IMR-90 (cell line): ENCODE results near the gene BEGAIN. TPM values are rescaled to one million over a fixed set of nuclear protein-coding genes. Genes with fewer than 3 reads are reported as not detected.

Source experiments
- ATAC-seq: fragments of 200-7000 bp; cut with Tn5 transposase; 2 replicates; pipeline ENCODE4 v1.9.1; 2020; ENCODE audit warnings: low read depth, mild to moderate bottlenecking, moderate library complexity
- BruUV-seq: library from RNA; stranded (reverse); fragments of 400-500 nt; replicated peaks from 2 replicates; lab custom pipeline; 2021; lab: Mats Ljungman, UMichigan
- CTCF ChIA-PET: fragments of 300-600 bp; formaldehyde crosslinking; extraction: SDS; loops from one replicate; lab custom pipeline; 2021; ENCODE audit warnings: antibody characterized with exemption; lab: Yijun Ruan, JAX
- POLR2A ChIA-PET: fragments of 300-600 bp; sonication (Branson Sonifier 250); formaldehyde crosslinking; loops from one replicate; lab custom pipeline; 2022; ENCODE audit warnings: antibody characterized with exemption; ENCODE audit not compliant: unreplicated experiment; lab: Charles Lee
- DNase-seq: peaks from one replicate; pipeline ENCODE4 v3.0.0; 2013
- H2AFZ ChIP-seq: replicated peaks from 2 replicates; pipeline ENCODE3; 2013; ENCODE audit warnings: low read length, mild to moderate bottlenecking; ENCODE audit not compliant: poor library complexity
- H2AK5ac ChIP-seq: 2 replicates; pipeline ENCODE4 v1.6.1; 2013; ENCODE audit warnings: low read depth, low read length, inconsistent platforms
- H2AK9ac ChIP-seq: replicated peaks from 2 replicates; pipeline ENCODE3; 2013; ENCODE audit warnings: mild to moderate bottlenecking, low read depth, low read length, moderate library complexity; ENCODE audit not compliant: poor library complexity
- H2BK120ac ChIP-seq: 2 replicates; pipeline ENCODE4 v1.6.1; 2013; ENCODE audit warnings: low read depth, low read length, inconsistent platforms
- H2BK15ac ChIP-seq: 3 replicates; pipeline ENCODE4 v1.6.1; 2013; ENCODE audit warnings: low read depth, low read length, inconsistent platforms
- H2BK20ac ChIP-seq: 2 replicates; pipeline ENCODE4 v1.6.1; 2013; ENCODE audit warnings: low read depth, mild to moderate bottlenecking, inconsistent platforms, low read length, moderate library complexity
- H2BK5ac ChIP-seq: 2 replicates; pipeline ENCODE4 v1.6.1; 2013; ENCODE audit warnings: mild to moderate bottlenecking, low read depth, low read length, inconsistent platforms; ENCODE audit not compliant: poor library complexity, severe bottlenecking
- H3K14ac ChIP-seq: replicated peaks from 2 replicates; pipeline ENCODE4 v1.6.1; 2013; ENCODE audit warnings: low read depth, low read length, inconsistent platforms
- H3K18ac ChIP-seq: 2 replicates; pipeline ENCODE4 v1.6.1; 2013; ENCODE audit warnings: low read depth, low read length, control low read depth
- H3K23ac ChIP-seq: 2 replicates; pipeline ENCODE4 v1.6.1; 2013; ENCODE audit warnings: low read depth, low read length, inconsistent platforms
- H3K27ac ChIP-seq: 2 replicates; pipeline ENCODE4 v1.5.1; 2013; ENCODE audit warnings: mild to moderate bottlenecking, control low read depth, low read length; ENCODE audit not compliant: insufficient read depth
- H3K27me3 ChIP-seq: 2 replicates; pipeline ENCODE4 v1.6.1; 2013; ENCODE audit warnings: low read length; ENCODE audit not compliant: control insufficient read depth, insufficient read depth
- H3K36me3 ChIP-seq: 2 replicates; pipeline ENCODE4 v1.6.1; 2013; ENCODE audit warnings: low read length, mixed read lengths; ENCODE audit not compliant: control insufficient read depth, insufficient read depth
- H3K4ac ChIP-seq: 2 replicates; pipeline ENCODE4 v1.6.1; 2013; ENCODE audit warnings: low read depth, low read length, inconsistent platforms
- H3K4me1 ChIP-seq: 2 replicates; pipeline ENCODE4 v1.6.1; 2013; ENCODE audit warnings: low read length, mixed read lengths; ENCODE audit not compliant: control insufficient read depth, insufficient read depth
- H3K4me2 ChIP-seq: 2 replicates; pipeline ENCODE4 v1.6.1; 2013; ENCODE audit warnings: low read depth, mild to moderate bottlenecking, control low read depth, low read length, moderate library complexity
- H3K4me3 ChIP-seq: 2 replicates; pipeline ENCODE4 v1.5.1; 2013; ENCODE audit warnings: low read depth, mild to moderate bottlenecking, control low read depth, low read length, moderate library complexity; ENCODE audit not compliant: insufficient read depth
- H3K56ac ChIP-seq: 2 replicates; pipeline ENCODE4 v1.6.1; 2013; ENCODE audit warnings: low read length, inconsistent platforms; ENCODE audit not compliant: insufficient read depth; ENCODE audit errors: extremely low read depth
- H3K79me1 ChIP-seq, 2 experiments: 2 replicates each; pipeline ENCODE4 v1.6.1; 2013; ENCODE audit warnings: low read length in 2 of 2, inconsistent platforms in 1 of 2, low read depth in 1 of 2
- H3K9ac ChIP-seq: 2 replicates; pipeline ENCODE4 v1.6.1; 2013; ENCODE audit warnings: low read depth, low read length, control low read depth
- H3K9me1 ChIP-seq: 2 replicates; pipeline ENCODE4 v1.6.1; 2013; ENCODE audit warnings: low read length, inconsistent platforms; ENCODE audit not compliant: insufficient read depth
- H3K9me3 ChIP-seq: 2 replicates; pipeline ENCODE4 v1.6.1; 2013; ENCODE audit warnings: low read length; ENCODE audit not compliant: control insufficient read depth, insufficient read depth
- H4K20me1 ChIP-seq: 2 replicates; pipeline ENCODE4 v1.6.1; 2013; ENCODE audit warnings: low read length, inconsistent platforms; ENCODE audit not compliant: insufficient read depth
- H4K5ac ChIP-seq: 2 replicates; pipeline ENCODE4 v1.6.1; 2013; ENCODE audit warnings: mild to moderate bottlenecking, low read depth, low read length, control low read depth
- H4K8ac ChIP-seq, 2 experiments: 2 replicates each; pipeline ENCODE4 v1.6.1; 2013; ENCODE audit warnings: low read depth in 2 of 2, low read length in 2 of 2, control low read depth in 1 of 2, inconsistent platforms in 1 of 2
- H4K91ac ChIP-seq: 2 replicates; pipeline ENCODE4 v1.6.1; 2013; ENCODE audit warnings: low read depth, low read length, inconsistent platforms; ENCODE audit not compliant: insufficient read depth
- CEBPB ChIP-seq: IDR thresholded peaks from 2 replicates; pipeline ENCODE4 v1.6.1; 2012; ENCODE audit warnings: low read depth, low read length, improper control_type of control experiment
- MAZ ChIP-seq: IDR thresholded peaks from 2 replicates; pipeline ENCODE4 v1.6.1; 2012; ENCODE audit warnings: low read depth, mild to moderate bottlenecking, low read length, improper control_type of control experiment, moderate library complexity, borderline replicate concordance
- SMC3 ChIP-seq: fragments of 150-350 bp; IDR thresholded peaks from 2 replicates; pipeline ENCODE4 v1.6.1; 2016; ENCODE audit warnings: low read depth, mild to moderate bottlenecking, antibody characterized with exemption, low read length, moderate library complexity
- WGBS, 2 experiments: methylation state at CpG; one replicate each; pipeline versions ENCODE4 v1.1.5 to v1.1.7; 2013; ENCODE audit warnings: missing lambda C conversion rate in 2 of 2; ENCODE audit not compliant: insufficient read length in 1 of 2; ENCODE audit errors: extremely low coverage in 2 of 2; 5-methylcytosine and 5-hydroxymethylcytosine counted together
- dilution Hi-C: fragments of 300-500 bp; cut with HindIII; formaldehyde crosslinking; loops from one replicate; pipeline ENCODE4 v1.14.3; 2018; ENCODE audit warnings: low sequenced_read_pairs; ENCODE audit not compliant: unreplicated experiment
- in situ Hi-C: fragments of 300-500 bp; cut with MboI; formaldehyde crosslinking; loops from 3 replicates; pipeline ENCODE4 v1.14.3; 2019; ENCODE audit warnings: low sequenced_read_pairs, inconsistent platforms, mixed read lengths
- intact Hi-C: fragments of 100-400 bp; cut with micrococcal nuclease; formaldehyde crosslinking; loops from 2 replicates; pipeline ENCODE4 v1.10.0; 2022
- polyA plus RNA-seq, 3 experiments: library from polyadenylated mRNA; depleted of rRNA; stranded (reverse); fragments of >200 nt; gene quantifications; 2 replicates each; pipeline ENCODE4 v1.2.3, GENCODE V29; 2012; ENCODE audit warnings: low replicate concordance in 1 of 3
- total RNA-seq: library from RNA; depleted of rRNA; stranded (reverse); fragments of >200 nt; gene quantifications from 2 replicates; pipeline ENCODE4 v1.2.3, GENCODE V29; 2012

Gene BEGAIN
- total and polyA plus RNA-seq, 2 of the 4 experiments (the other 2 are of a cell fraction), result 0.18 to 0.99 TPM

- Histone ChIP-seq H3K18ac (no peak overlapping the region), H3K23ac (no peak overlapping the region), H3K36me3 (no peaks in the 10 kb centered on the region), H3K14ac (no peak overlapping the region), H4K5ac (no peak overlapping the region), H3K9me3 (no peaks in the 10 kb centered on the region), H3K4me3 (no peak overlapping the region), H3K4me2 (no peak overlapping the region), H3K4ac (no peak overlapping the region), H2AK9ac (no peak overlapping the region), H3K79me1 (no peaks in the 10 kb centered on the region), H2BK20ac (no peak overlapping the region), H2AFZ (no peak overlapping the region), H2BK120ac (no peak overlapping the region), H3K27ac (no peak overlapping the region), H3K4me1 (no peaks in the 10 kb centered on the region), H3K56ac (no peak overlapping the region), H2BK5ac (no peak overlapping the region), H3K27me3 (peaks cover 73% of the 10 kb centered on the region), H4K8ac (no peak overlapping the region), H2BK15ac (no peak overlapping the region), H3K9me1 (no peaks in the 10 kb centered on the region), H2AK5ac (no peak overlapping the region), H3K9ac (no peak overlapping the region), H4K91ac (no peak overlapping the region), H4K20me1 (no peaks in the 10 kb centered on the region)
- no TSS peak for BruUV-seq
- dilution Hi-C loops (no loop called here), in situ Hi-C loops (no loop called here), intact Hi-C loops (no loop called here)
- ATAC-seq, result no peak
- no peak for DNase-seq
- TF ChIP-seq MAZ (no peak), CEBPB (no peak), SMC3 (no peak)
- 60% methylated on average over 3 of the region's 10 CpGs; no CpG with 5 or more reads in 1 of the 2 experiments for WGBS, 2 experiments
- POLR2A ChIA-PET, result no interaction called here
- CTCF ChIA-PET, result no interaction called here
These were observed 31.6 kb upstream of the BEGAIN start for GRCh38 chr14:100618763-100619320.
